Measurements from ENCODE around the gene CSHL1. TPM values are rescaled to one million over a fixed set of nuclear protein-coding genes. Genes with fewer than 3 reads are reported as not detected.
"Not testable (repeated sequence)": the region's sequence is repeated elsewhere in the genome, so short reads cannot be mapped to it uniquely, and the experiment has no call there.

CSHL1 gene
- total RNA-seq, 6 donors from 2014 or later, result not detected

GRCh38 chr17:63918305-63918704 lies 7.2 kb upstream of the CSHL1 start:
- Histone ChIP-seq H3K27ac (no peak overlapping the region), H3K4me3 (no peak overlapping the region), H3K4me1 (no peaks in the 10 kb centered on the region), H3K9me3 (no peaks in the 10 kb centered on the region), H3K36me3 (no peaks in the 10 kb centered on the region), H3K27me3 (no peaks in the 10 kb centered on the region)
- TF ChIP-seq, protein P1, sequence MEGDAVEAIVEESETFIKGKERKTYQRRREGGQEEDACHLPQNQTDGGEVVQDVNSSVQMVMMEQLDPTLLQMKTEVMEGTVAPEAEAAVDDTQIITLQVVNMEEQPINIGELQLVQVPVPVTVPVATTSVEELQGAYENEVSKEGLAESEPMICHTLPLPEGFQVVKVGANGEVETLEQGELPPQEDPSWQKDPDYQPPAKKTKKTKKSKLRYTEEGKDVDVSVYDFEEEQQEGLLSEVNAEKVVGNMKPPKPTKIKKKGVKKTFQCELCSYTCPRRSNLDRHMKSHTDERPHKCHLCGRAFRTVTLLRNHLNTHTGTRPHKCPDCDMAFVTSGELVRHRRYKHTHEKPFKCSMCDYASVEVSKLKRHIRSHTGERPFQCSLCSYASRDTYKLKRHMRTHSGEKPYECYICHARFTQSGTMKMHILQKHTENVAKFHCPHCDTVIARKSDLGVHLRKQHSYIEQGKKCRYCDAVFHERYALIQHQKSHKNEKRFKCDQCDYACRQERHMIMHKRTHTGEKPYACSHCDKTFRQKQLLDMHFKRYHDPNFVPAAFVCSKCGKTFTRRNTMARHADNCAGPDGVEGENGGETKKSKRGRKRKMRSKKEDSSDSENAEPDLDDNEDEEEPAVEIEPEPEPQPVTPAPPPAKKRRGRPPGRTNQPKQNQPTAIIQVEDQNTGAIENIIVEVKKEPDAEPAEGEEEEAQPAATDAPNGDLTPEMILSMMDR (IDR thresholded peaks at IDR 0.05), result no peak
- TF ChIP-seq POLR2A (IDR thresholded peaks at IDR 0.05) (no peak), EP300 (IDR thresholded peaks at IDR 0.05) (no peak), POLR2AphosphoS5 (IDR thresholded peaks at IDR 0.05) (no peak)
- WGBS, 2 donors, result 67 to 69% methylated on average over 10 of the region's 10 CpGs
- ATAC-seq (ENCODE audit: low FRiP score in 2 of 2) (no peak), DNase-seq (no peak)

DNA sequence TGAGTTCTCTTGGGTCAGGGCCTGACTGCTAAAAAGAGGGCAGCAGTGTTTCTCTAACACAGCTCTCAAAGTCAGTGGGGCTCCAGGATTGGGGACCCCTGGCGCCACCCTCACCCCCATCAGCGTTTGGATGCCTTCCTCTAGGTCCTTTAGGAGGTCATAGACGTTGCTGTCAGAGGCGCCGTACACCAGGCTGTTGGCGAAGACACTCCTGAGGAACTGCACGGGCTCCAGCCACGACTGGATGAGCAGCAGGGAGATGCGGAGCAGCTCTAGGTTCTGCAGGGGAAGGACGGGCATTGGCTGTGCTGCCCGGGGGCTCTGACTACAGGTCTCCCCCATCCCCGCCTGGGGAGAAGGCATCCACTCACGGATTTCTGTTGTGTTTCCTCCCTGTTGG lies 6.6 kb upstream of the CSHL1 start:
- H3K27me3 ChIP-seq, result no peaks in the 10 kb centered on the region
- H3K4me3 ChIP-seq, result no peak overlapping the region
- H3K4me1 ChIP-seq, result no peaks in the 10 kb centered on the region
- TF ChIP-seq EP300 (IDR thresholded peaks at IDR 0.05), result no peak
- TF ChIP-seq, protein P1 (IDR thresholded peaks at IDR 0.05), result no peak
- TF ChIP-seq POLR2A (IDR thresholded peaks at IDR 0.05), result no peak
- TF ChIP-seq POLR2AphosphoS5 (IDR thresholded peaks at IDR 0.05), result no peak
- H3K36me3 ChIP-seq, result no peaks in the 10 kb centered on the region
- no peaks in the 10 kb centered on the region for H3K9me3 ChIP-seq
- no peak for DNase-seq
- H3K27ac ChIP-seq, result no peak overlapping the region
- 81 to 85% methylated on average over 10 to 13 of the region's 13 CpGs for WGBS, 2 donors
- ATAC-seq (ENCODE audit: low FRiP score in 2 of 2), result no peak

GRCh38 chr17:63917206-63917605 lies 6.1 kb upstream of the CSHL1 start:
- WGBS, 2 donors, result 84 to 100% methylated on average over 2 to 9 of the region's 11 CpGs

GRCh38 chr17:63916566-63917185 lies 5.6 kb upstream of the CSHL1 start:
- no peaks in the 10 kb centered on the region for H3K36me3 ChIP-seq
- H3K9me3 ChIP-seq, result no peaks in the 10 kb centered on the region
- no peaks in the 10 kb centered on the region for H3K4me1 ChIP-seq
- H3K4me3 ChIP-seq, result no peak overlapping the region
- DNase-seq (no peak), ATAC-seq (ENCODE audit: low FRiP score in 2 of 2) (no peak)
- no peak overlapping the region for H3K27ac ChIP-seq
- TF ChIP-seq EP300 (IDR thresholded peaks at IDR 0.05) (no peak), POLR2AphosphoS5 (IDR thresholded peaks at IDR 0.05) (no peak)
- TF ChIP-seq, protein P1 (IDR thresholded peaks at IDR 0.05), result no peak
- 82 to 87% methylated on average over 12 of the region's 12 CpGs for WGBS, 2 donors
- no peaks in the 10 kb centered on the region for H3K27me3 ChIP-seq

More at GRCh38 chr17:63917206-63917605, 6.1 kb upstream of the CSHL1 start:
- not testable (repeated sequence) for H3K27me3 ChIP-seq; H3K27ac ChIP-seq; H3K4me3 ChIP-seq; H3K4me1 ChIP-seq; H3K36me3 ChIP-seq; H3K9me3 ChIP-seq; ATAC-seq (ENCODE audit: low FRiP score in 2 of 2); DNase-seq

DNA sequence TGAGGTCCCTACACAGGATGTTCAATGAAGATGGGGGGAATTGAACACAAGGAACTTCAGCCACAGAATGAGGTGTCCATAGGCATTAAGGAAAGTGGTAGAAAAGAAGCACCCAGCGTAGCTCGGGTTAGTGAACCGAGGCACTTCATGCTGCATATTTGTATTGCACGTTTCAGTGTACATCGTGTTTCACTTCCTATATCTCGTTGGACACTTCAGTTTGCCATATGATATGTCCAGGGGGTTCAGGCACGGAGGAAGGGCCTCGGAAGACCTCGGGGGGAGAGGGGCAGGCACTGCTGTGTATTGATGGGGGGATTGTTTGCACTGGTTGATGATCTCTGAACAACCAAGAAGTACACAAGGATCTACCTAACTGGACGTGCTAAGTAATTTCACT lies 4.7 kb upstream of the CSHL1 start:
- H3K27me3 ChIP-seq; DNase-seq; H3K27ac ChIP-seq; ATAC-seq (ENCODE audit: low FRiP score in 2 of 2); H3K4me1 ChIP-seq; H3K9me3 ChIP-seq; H3K4me3 ChIP-seq; H3K36me3 ChIP-seq: not testable (repeated sequence)
- WGBS, 2 donors, result 62 to 80% methylated on average over 10 of the region's 10 CpGs

GRCh38 chr17:63914471-63914870 lies 3.4 kb upstream of the CSHL1 start:
- ATAC-seq (ENCODE audit: low FRiP score in 2 of 2) (no peak), DNase-seq (no peak)
- no peaks in the 10 kb centered on the region for H3K27me3 ChIP-seq
- H3K27ac ChIP-seq, result no peak overlapping the region
- TF ChIP-seq POLR2A (IDR thresholded peaks at IDR 0.05) (no peak), EP300 (IDR thresholded peaks at IDR 0.05) (no peak), POLR2AphosphoS5 (IDR thresholded peaks at IDR 0.05) (no peak)
- TF ChIP-seq, protein P1 (IDR thresholded peaks at IDR 0.05), result no peak
- WGBS, 2 donors, result 95 to 96% methylated on average over 4 to 7 of the region's 7 CpGs
- no peak overlapping the region for H3K4me3 ChIP-seq
- no peaks in the 10 kb centered on the region for H3K9me3 ChIP-seq
- no peaks in the 10 kb centered on the region for H3K36me3 ChIP-seq
- H3K4me1 ChIP-seq, result no peaks in the 10 kb centered on the region

All from upper lobe of left lung (tissue), 6 donors.